Measurements from ENCODE around the gene CNPY1. TPM values are rescaled to one million over a fixed set of nuclear protein-coding genes. Genes with fewer than 3 reads are reported as not detected.

Gene CNPY1
- total and polyA plus RNA-seq, 4 donors: not detected

DNA sequence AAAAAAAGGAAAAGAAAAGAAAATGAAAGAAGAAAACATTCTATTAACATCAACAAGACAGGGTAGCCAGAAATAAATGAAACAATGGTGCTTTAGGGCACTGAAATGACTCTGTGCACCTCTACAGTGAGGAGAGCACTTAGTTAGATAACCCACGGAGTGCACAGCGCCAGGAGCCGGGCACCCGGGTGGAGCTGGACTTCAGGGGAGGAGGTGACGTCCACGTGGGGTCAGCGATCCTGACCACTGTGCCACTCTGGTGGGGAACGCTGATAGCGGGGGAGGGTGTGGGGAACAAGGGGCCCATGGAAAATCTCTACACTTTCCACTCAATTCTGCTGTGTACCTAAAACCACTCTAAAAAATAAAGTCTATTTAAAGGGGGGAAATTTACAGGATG lies 15.7 kb upstream of the CNPY1 start:
- Histone ChIP-seq H3K27me3 (ENCODE audit: control insufficient read depth in 4 of 4, insufficient read depth in 4 of 4, low read length in 3 of 4) (no peaks in the 10 kb centered on the region), H3K4me3 (ENCODE audit: low read depth in 1 of 3, low read length in 3 of 3) (no peak overlapping the region), H3K9me3 (ENCODE audit: control insufficient read depth in 4 of 4, low read length in 3 of 4) (no peaks in the 10 kb centered on the region), H3K9ac (ENCODE audit: low read depth in 1 of 2, low read length in 2 of 2) (no peak overlapping the region), H3K4me1 (ENCODE audit: control insufficient read depth in 4 of 4, insufficient read depth in 4 of 4, low read length in 3 of 4) (no peaks in the 10 kb centered on the region), H3K27ac (ENCODE audit: low read depth in 1 of 2, low read length in 2 of 2) (no peak overlapping the region), H3K36me3 (ENCODE audit: control insufficient read depth in 4 of 4, insufficient read depth in 3 of 4, low read depth in 1 of 4, low read length in 3 of 4) (no peaks in the 10 kb centered on the region)
- 83% methylated on average over 9 of the region's 9 CpGs for WGBS
- no peak for DNase-seq (ENCODE audit: low spot score)
- TF ChIP-seq JUND (IDR thresholded peaks at IDR 0.05): no peak
- no peak for TF ChIP-seq HNF4G (IDR thresholded peaks at IDR 0.05)
- no peak for TF ChIP-seq FOXA1 (IDR thresholded peaks at IDR 0.05)
- TF ChIP-seq FOXA2 (IDR thresholded peaks at IDR 0.05): no peak

GRCh38 chr7:155560982-155561686 lies 14.8 kb upstream of the CNPY1 start:
- Histone ChIP-seq H3K4me3 (ENCODE audit: low read depth in 1 of 3, low read length in 3 of 3) (no peak overlapping the region), H3K27ac (ENCODE audit: low read depth in 1 of 2, low read length in 2 of 2) (no peak overlapping the region), H3K4me1 (ENCODE audit: control insufficient read depth in 4 of 4, insufficient read depth in 4 of 4, low read length in 3 of 4) (no peaks in the 10 kb centered on the region), H3K36me3 (ENCODE audit: control insufficient read depth in 4 of 4, insufficient read depth in 3 of 4, low read depth in 1 of 4, low read length in 3 of 4) (no peaks in the 10 kb centered on the region), H3K9ac (ENCODE audit: low read depth in 1 of 2, low read length in 2 of 2) (no peak overlapping the region), H3K9me3 (ENCODE audit: control insufficient read depth in 4 of 4, low read length in 3 of 4) (no peaks in the 10 kb centered on the region), H3K27me3 (ENCODE audit: control insufficient read depth in 4 of 4, insufficient read depth in 4 of 4, low read length in 3 of 4) (no peaks in the 10 kb centered on the region)
- DNase-seq (ENCODE audit: low spot score): no peak
- 84% methylated on average over 18 of the region's 18 CpGs for WGBS
- TF ChIP-seq FOXA2 (IDR thresholded peaks at IDR 0.05) (no peak), JUND (IDR thresholded peaks at IDR 0.05) (no peak), FOXA1 (IDR thresholded peaks at IDR 0.05) (no peak), TAF1 (conservative IDR thresholded peaks at IDR 0.05) (no peak), RAD21 (IDR thresholded peaks at IDR 0.05) (no peak), CTCF (IDR thresholded peaks at IDR 0.05; ENCODE audit: low read depth, low read length, missing input control) (no peak), ZBTB33 (IDR thresholded peaks at IDR 0.05) (no peak)

DNA sequence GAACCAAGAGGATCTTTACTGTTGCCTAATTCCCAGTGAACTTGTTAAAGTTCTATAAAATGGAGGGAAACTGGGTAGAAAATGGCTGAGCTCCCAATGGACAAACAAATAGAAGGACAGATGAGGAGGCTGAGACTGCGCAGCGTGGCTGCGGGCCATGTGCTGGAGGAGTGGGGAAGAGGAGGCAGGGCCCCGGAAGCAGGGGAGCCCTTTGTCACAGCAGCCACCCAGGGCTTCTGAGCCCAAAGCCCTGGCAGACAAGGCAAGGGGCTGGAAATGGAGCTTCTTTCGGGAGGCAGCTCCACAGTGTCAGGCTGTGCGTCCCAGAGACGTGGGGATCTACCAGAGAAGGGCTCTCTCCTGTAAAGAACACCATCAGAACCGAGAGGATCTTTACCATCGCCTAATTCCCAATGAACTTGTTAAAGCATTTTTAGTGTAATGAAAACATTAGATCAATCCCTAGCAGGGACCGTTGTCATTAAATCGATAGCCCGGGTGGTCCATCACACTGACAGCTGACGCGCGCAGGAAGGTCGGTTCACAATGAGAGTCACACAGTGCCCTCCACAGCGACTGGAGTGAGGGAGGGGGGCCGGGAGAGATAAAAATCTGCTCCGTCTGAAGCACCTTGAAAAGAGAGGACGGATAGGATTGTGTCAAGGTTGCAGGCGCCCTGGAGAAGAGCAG lies 14.0 kb upstream of the CNPY1 start:
- TF ChIP-seq CTCF (IDR thresholded peaks at IDR 0.05; ENCODE audit: low read depth, low read length, missing input control) (no peak), YY1 (IDR thresholded peaks at IDR 0.05) (no peak), GABPA (IDR thresholded peaks at IDR 0.05 in 1 of 2, conservative IDR thresholded peaks at IDR 0.05 in 1 of 2) (no peak), JUND (IDR thresholded peaks at IDR 0.05) (no peak), EGR1 (IDR thresholded peaks at IDR 0.05; ENCODE audit: low read depth in 2 of 2) (no peak), HNF4G (IDR thresholded peaks at IDR 0.05) (no peak), FOXA1 (IDR thresholded peaks at IDR 0.05) (no peak), SP1 (IDR thresholded peaks at IDR 0.05) (no peak)
- 79% methylated on average over 21 of the region's 21 CpGs for WGBS

More for the DNA sequence above, 14.0 kb upstream of the CNPY1 start:
- no peaks in the 10 kb centered on the region for H3K4me1 ChIP-seq (ENCODE audit: control insufficient read depth in 4 of 4, insufficient read depth in 4 of 4, low read length in 3 of 4)
- no peaks in the 10 kb centered on the region for H3K36me3 ChIP-seq (ENCODE audit: control insufficient read depth in 4 of 4, insufficient read depth in 3 of 4, low read depth in 1 of 4, low read length in 3 of 4)
- no peak for DNase-seq (ENCODE audit: low spot score)
- H3K27ac ChIP-seq (ENCODE audit: low read depth in 1 of 2, low read length in 2 of 2): no peak overlapping the region
- no peaks in the 10 kb centered on the region for H3K9me3 ChIP-seq (ENCODE audit: control insufficient read depth in 4 of 4, low read length in 3 of 4)
- H3K4me3 ChIP-seq (ENCODE audit: low read depth in 1 of 3, low read length in 3 of 3): no peak overlapping the region
- H3K27me3 ChIP-seq (ENCODE audit: control insufficient read depth in 4 of 4, insufficient read depth in 4 of 4, low read length in 3 of 4): no peaks in the 10 kb centered on the region
- no peak overlapping the region for H3K9ac ChIP-seq (ENCODE audit: low read depth in 1 of 2, low read length in 2 of 2)
